Endothelial cell of umbilical vein (primary cell): ENCODE data around the gene CNKSR2. TPM values are rescaled to one million over a fixed set of nuclear protein-coding genes. Genes with fewer than 3 reads are reported as not detected.
A peak's percentile ranks its signal among the peaks of the same experiment; 100 is the strongest.

Experiments used
- BruUV-seq: library from RNA; stranded (reverse); fragments of 400-500 nt; replicated peaks from 2 replicates; lab custom pipeline; 2021; lab: Mats Ljungman, UMichigan
- CTCF ChIA-PET: fragments of 300-600, 350-600 bp; sonication (Branson Sonifier 250); formaldehyde crosslinking; loops from one replicate; lab custom pipeline; 2021; ENCODE audit warnings: antibody characterized with exemption, inconsistent platforms; lab: Charles Lee
- POLR2A ChIA-PET: fragments of 300-600, 350-600 bp; sonication (Branson Sonifier 250); formaldehyde crosslinking; loops from one replicate; lab custom pipeline; 2021; ENCODE audit warnings: antibody characterized with exemption, inconsistent platforms; lab: Charles Lee
- DNase-seq: peaks from one replicate; pipeline ENCODE4 v3.0.0-alpha.2; 2011; ENCODE audit warnings: low read depth, low spot score
- FAIRE-seq: peaks from 2 replicates; lab custom pipeline; 2011; peaks lifted over from hg19 to GRCh38; lab: Jason Lieb, UNC
- H2AFZ ChIP-seq: 2 replicates; pipeline ENCODE4 v1.6.0; 2012; ENCODE audit warnings: low read depth, low read length, control low read depth, inconsistent platforms
- H3K27ac ChIP-seq: 2 replicates; pipeline ENCODE4 v1.5.1; 2011; ENCODE audit warnings: low read depth, mild to moderate bottlenecking, control low read depth, low read length, moderate library complexity; ENCODE audit not compliant: insufficient read depth
- H3K27me3 ChIP-seq, 2 experiments: 2 replicates each; pipeline versions ENCODE4 v1.6.0 to v1.6.1; 2011; ENCODE audit warnings: low read length in 2 of 2, mixed read lengths in 1 of 2; ENCODE audit not compliant: control insufficient read depth in 2 of 2, insufficient read depth in 2 of 2
- H3K36me3 ChIP-seq, 2 experiments: 2 replicates in 1 of 2; 3 replicates in 1 of 2; pipeline ENCODE4 v1.5.1; 2011; ENCODE audit warnings: low read length in 2 of 2, mild to moderate bottlenecking in 1 of 2, moderate library complexity in 1 of 2; ENCODE audit not compliant: control insufficient read depth in 2 of 2, insufficient read depth in 2 of 2; ENCODE audit errors: extremely low read depth in 1 of 2
- H3K4me1 ChIP-seq: 3 replicates; pipeline ENCODE4 v1.5.1; 2011; ENCODE audit warnings: mild to moderate bottlenecking, low read length; ENCODE audit not compliant: control insufficient read depth, insufficient read depth; ENCODE audit errors: extremely low read depth
- H3K4me2 ChIP-seq: 2 replicates; pipeline ENCODE4 v1.6.1; 2011; ENCODE audit warnings: low read length, control low read depth, mixed read lengths; ENCODE audit not compliant: insufficient read depth
- H3K4me3 ChIP-seq, 3 experiments: fragments of 200-600 bp in 1 of 3; sonication (generic), shearing (Covaris generic) in 1 of 3; replicated peaks in 1 of 3; 2 replicates each; pipeline ENCODE4 v1.5.1; 2011 to 2016; ENCODE audit warnings: control low read depth in 3 of 3, low read length in 3 of 3, mild to moderate bottlenecking in 2 of 3, inconsistent platforms in 1 of 3, low read depth in 1 of 3, moderate library complexity in 1 of 3; ENCODE audit not compliant: insufficient read depth in 1 of 3
- H3K79me2 ChIP-seq: 2 replicates; pipeline ENCODE4 v1.6.0; 2012; ENCODE audit warnings: low read length, inconsistent platforms; ENCODE audit not compliant: control insufficient read depth, insufficient read depth
- H3K9ac ChIP-seq: replicated peaks from 2 replicates; pipeline ENCODE3; 2011; ENCODE audit warnings: low read length, control low read depth; ENCODE audit not compliant: insufficient read depth; ENCODE audit errors: extremely low read depth
- H3K9me1 ChIP-seq: replicated peaks from 3 replicates; pipeline ENCODE4 v1.6.0; 2011; ENCODE audit warnings: mild to moderate bottlenecking, low read length; ENCODE audit not compliant: control insufficient read depth, insufficient read depth; ENCODE audit errors: extremely low read depth
- H3K9me3 ChIP-seq: replicated peaks from 2 replicates; pipeline ENCODE4 v1.5.1; 2012; ENCODE audit warnings: low read length, inconsistent platforms; ENCODE audit not compliant: control insufficient read depth, insufficient read depth
- H4K20me1 ChIP-seq: replicated peaks from 2 replicates; pipeline ENCODE3; 2011; ENCODE audit warnings: mild to moderate bottlenecking, low read length; ENCODE audit not compliant: control insufficient read depth, insufficient read depth; ENCODE audit errors: extremely low read depth
- EZH2 ChIP-seq: IDR thresholded peaks from 2 replicates; pipeline ENCODE4 v1.6.1; 2012; ENCODE audit warnings: borderline replicate concordance, low read depth, mild to moderate bottlenecking, moderate library complexity, low read length, inconsistent platforms; ENCODE audit not compliant: severe bottlenecking
- FOS ChIP-seq: IDR thresholded peaks from 2 replicates; pipeline ENCODE4 v1.6.1; 2011; ENCODE audit warnings: mild to moderate bottlenecking, low read length, moderate library complexity, borderline replicate concordance; ENCODE audit not compliant: insufficient read depth
- GATA2 ChIP-seq: IDR thresholded peaks from 2 replicates; pipeline ENCODE4 v1.7.0; 2011; ENCODE audit warnings: low read depth, mild to moderate bottlenecking, moderate library complexity, mixed read lengths, low read length; ENCODE audit not compliant: insufficient read length, insufficient read depth
- JUN ChIP-seq: IDR thresholded peaks from 2 replicates; pipeline ENCODE4 v1.6.1; 2011; ENCODE audit warnings: borderline replicate concordance, low read depth; ENCODE audit not compliant: insufficient read length, insufficient read depth
- MYC ChIP-seq: IDR thresholded peaks from one replicate; pipeline ENCODE4 v1.6.1; 2011; ENCODE audit warnings: mild to moderate bottlenecking, low read depth, low read length
- POLR2A ChIP-seq: IDR thresholded peaks from 2 replicates; pipeline ENCODE4 v1.6.1; 2012; ENCODE audit warnings: low read depth, mild to moderate bottlenecking, control low read depth, low read length
- POLR2AphosphoS5 ChIP-seq: IDR thresholded peaks from 2 replicates; pipeline ENCODE4 v1.6.1; 2012; ENCODE audit warnings: low read depth, mild to moderate bottlenecking, control low read depth, low read length, moderate library complexity; ENCODE audit not compliant: insufficient read depth
- dilution Hi-C: fragments of 300-500 bp; cut with MboI; formaldehyde crosslinking; loops from one replicate; pipeline ENCODE4 v1.15.0; 2019; ENCODE audit warnings: low sequenced_read_pairs; ENCODE audit not compliant: extremely low pct_ligation_motif_present
- intact Hi-C: fragments of 100-400 bp; cut with micrococcal nuclease; formaldehyde crosslinking; loops from one replicate; pipeline ENCODE4 v1.10.0; 2022
- polyA plus RNA-seq, 4 experiments: library from polyadenylated mRNA; depleted of rRNA in 3 of 4; stranded (reverse) in 3 of 4; unstranded in 1 of 4; fragments of >200 nt; gene quantifications; 2 replicates each; pipeline versions ENCODE4 v1.2.1 to v1.2.3, GENCODE V29; 2011 to 2012; ENCODE audit warnings: missing spikeins in 1 of 4
- total RNA-seq: library from RNA; stranded (reverse); gene quantifications from 2 replicates; pipeline ENCODE4 v1.2.3, GENCODE V29; 2021
- TF ChIP-seq, protein P1 (sequence below), 2 donors: IDR thresholded peaks; 1 replicate in 1 of 2; 2 replicates in 1 of 2; pipeline ENCODE4 v1.5.1; 2011; ENCODE audit warnings: low read length in 2 of 2, mild to moderate bottlenecking in 2 of 2, moderate library complexity in 2 of 2, control low read depth in 1 of 2, inconsistent platforms in 1 of 2, low read depth in 1 of 2; ENCODE audit not compliant: insufficient read depth in 1 of 2; ENCODE audit errors: extremely low read depth in 1 of 2
- TF ChIP-seq, protein P2 (sequence below): IDR thresholded peaks from 2 replicates; pipeline ENCODE4 v1.6.1; 2011; ENCODE audit not compliant: insufficient read depth, insufficient read length

Gene CNKSR2
- total and polyA plus RNA-seq, 2 donors (not counting 3 experiments of a cell fraction or from before 2014, with no cell fraction given): 0.13 TPM; not detected in 1

DNA sequence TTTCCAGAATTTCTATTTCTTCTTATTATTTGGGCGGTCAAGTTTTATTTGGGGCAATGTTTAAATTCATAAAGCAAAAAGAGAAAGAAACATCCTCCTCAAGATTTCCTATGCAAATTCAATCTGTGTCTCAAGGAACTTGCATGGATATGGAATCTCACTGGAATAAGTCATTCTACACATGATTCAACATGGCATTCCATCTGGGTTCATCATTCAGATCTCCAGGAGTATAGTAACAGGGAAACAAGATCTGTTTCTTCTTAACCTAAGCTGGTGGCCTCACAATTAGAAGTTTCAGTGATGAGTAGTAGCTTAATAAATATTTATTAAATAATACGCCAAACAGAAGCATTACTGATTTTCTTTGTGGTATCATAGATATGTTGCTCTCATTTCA lies 264.1 kb downstream of the CNKSR2 start:
- Histone ChIP-seq H3K27ac (no peak overlapping the region), H2AFZ (no peak overlapping the region), H3K9ac (no peak overlapping the region), H3K9me1 (no peaks in the 10 kb centered on the region), H4K20me1 (no peaks in the 10 kb centered on the region), H3K4me2 (no peak overlapping the region), H3K79me2 (no peaks in the 10 kb centered on the region), H3K4me3 (no peak overlapping the region), H3K9me3 (no peaks in the 10 kb centered on the region), H3K36me3 (no peaks in the 10 kb centered on the region), H3K27me3 (no peaks in the 10 kb centered on the region), H3K4me1 (no peaks in the 10 kb centered on the region)
- ChIA-PET POLR2A (no interaction called here), CTCF (no interaction called here)
- DNase-seq (no peak), FAIRE-seq (peak; percentile 40)
- TF ChIP-seq, protein P1, sequence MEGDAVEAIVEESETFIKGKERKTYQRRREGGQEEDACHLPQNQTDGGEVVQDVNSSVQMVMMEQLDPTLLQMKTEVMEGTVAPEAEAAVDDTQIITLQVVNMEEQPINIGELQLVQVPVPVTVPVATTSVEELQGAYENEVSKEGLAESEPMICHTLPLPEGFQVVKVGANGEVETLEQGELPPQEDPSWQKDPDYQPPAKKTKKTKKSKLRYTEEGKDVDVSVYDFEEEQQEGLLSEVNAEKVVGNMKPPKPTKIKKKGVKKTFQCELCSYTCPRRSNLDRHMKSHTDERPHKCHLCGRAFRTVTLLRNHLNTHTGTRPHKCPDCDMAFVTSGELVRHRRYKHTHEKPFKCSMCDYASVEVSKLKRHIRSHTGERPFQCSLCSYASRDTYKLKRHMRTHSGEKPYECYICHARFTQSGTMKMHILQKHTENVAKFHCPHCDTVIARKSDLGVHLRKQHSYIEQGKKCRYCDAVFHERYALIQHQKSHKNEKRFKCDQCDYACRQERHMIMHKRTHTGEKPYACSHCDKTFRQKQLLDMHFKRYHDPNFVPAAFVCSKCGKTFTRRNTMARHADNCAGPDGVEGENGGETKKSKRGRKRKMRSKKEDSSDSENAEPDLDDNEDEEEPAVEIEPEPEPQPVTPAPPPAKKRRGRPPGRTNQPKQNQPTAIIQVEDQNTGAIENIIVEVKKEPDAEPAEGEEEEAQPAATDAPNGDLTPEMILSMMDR (IDR thresholded peaks at IDR 0.05; ENCODE audit: extremely low read depth in 1 of 2, insufficient read depth in 1 of 2, low read depth in 1 of 2, low read length in 2 of 2): no peak
- TF ChIP-seq GATA2: no peak
- no peak for TF ChIP-seq FOS
- TF ChIP-seq JUN: no peak
- TF ChIP-seq EZH2: no peak
- TF ChIP-seq, protein P2, sequence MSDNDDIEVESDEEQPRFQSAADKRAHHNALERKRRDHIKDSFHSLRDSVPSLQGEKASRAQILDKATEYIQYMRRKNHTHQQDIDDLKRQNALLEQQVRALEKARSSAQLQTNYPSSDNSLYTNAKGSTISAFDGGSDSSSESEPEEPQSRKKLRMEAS: no peak
- no peak for TF ChIP-seq POLR2A
- TF ChIP-seq MYC: no peak
- no peak for TF ChIP-seq POLR2AphosphoS5
- dilution Hi-C loops: no loop called here
- BruUV-seq: no TSS peak
- intact Hi-C loops: no loop called here
